NOMO-1 (cell line): ENCODE data around the gene ZSCAN5C.
"Not testable (repeated sequence)": the region's sequence is repeated elsewhere in the genome, so short reads cannot be mapped to it uniquely, and the experiment has no call there.

Experiments used
- DNase-seq, 2 experiments: peaks; one replicate each; lab custom pipeline; 2025; ENCODE audit not compliant: unreplicated experiment in 2 of 2; lab: John Stamatoyannopoulos, UW

Gene ZSCAN5C

GRCh38 chr19:56191711-56192110, 10.4 kb upstream of the ZSCAN5C start:
- no peak for DNase-seq

- DNase-seq: no peak
These were observed 8.0 kb upstream of the ZSCAN5C start for GRCh38 chr19:56193981-56194640.

DNA sequence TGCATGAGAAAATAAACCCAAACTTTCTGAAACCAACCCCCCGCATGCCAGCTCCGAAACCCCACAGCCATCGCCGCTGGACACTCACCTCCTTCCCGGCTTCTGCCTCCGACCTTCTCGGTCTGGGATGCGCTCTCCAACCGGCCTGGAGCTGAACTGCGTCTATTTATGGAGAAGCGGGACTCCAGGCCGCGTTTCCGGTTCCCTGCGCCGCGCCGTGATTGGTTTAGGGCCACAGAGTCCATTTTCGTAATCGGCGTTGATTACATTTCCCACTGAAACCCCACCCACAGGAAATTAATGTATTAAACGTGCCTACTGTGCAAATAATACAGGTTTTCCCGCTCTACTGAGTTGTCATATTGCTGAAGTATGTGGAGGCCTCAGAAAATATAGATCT, 4.4 kb upstream of the ZSCAN5C start, which contains the start of gene ZSCAN5B:
Gene ZSCAN5B (minus strand): TSS at position 138 of the 400 bp plus-strand sequence. CDS start 4,731 bp downstream, outside the sequence.
- DNase-seq: not testable (repeated sequence)

- no peak for DNase-seq
These were observed 2.4 kb upstream of the ZSCAN5C start for GRCh38 chr19:56199687-56200086.

DNA sequence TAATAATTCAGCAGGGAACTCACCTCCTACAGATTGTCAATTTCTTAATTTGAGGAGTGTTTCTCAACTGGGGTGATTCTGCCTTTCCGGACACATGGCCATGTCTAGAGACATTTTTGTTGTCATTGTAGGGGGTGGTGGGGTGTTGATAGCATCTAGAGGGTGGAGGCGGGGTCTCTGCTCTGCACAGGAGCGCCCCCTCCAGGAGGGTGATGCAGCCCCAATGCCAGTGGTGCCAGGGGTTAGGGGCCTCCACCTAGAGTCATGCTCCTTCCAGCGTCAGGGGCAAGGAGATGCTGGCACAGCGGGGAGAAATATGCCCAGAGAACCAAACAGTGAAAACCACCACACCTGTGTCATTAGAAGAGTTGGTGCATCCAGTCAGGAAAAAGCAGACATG, 5.5 kb downstream of the ZSCAN5C start:
- not testable (repeated sequence) for DNase-seq

- no peak for DNase-seq
These were observed 7.0 kb downstream of the ZSCAN5C start for GRCh38 chr19:56209091-56209490.

DNA sequence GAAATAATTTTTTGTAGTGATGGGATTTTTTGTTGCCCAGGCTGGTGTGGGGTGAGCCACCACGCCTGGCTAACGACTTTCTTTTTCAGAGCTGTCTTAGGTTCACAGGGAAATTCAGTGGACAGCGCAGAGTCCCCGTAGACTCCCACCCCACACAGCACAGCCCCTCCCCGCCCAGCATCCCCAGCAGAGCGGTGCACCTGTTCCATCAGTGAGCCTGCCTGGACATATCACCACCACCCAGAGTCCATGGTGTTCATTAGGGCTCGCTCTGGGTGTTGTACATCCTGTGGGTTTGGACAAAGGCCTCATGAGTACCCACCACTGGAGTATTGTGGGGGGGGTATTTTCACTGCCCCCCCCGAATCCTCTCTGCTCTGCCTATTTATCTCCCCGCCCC, 8.0 kb downstream of the ZSCAN5C start:
- DNase-seq: not testable (repeated sequence)

DNA sequence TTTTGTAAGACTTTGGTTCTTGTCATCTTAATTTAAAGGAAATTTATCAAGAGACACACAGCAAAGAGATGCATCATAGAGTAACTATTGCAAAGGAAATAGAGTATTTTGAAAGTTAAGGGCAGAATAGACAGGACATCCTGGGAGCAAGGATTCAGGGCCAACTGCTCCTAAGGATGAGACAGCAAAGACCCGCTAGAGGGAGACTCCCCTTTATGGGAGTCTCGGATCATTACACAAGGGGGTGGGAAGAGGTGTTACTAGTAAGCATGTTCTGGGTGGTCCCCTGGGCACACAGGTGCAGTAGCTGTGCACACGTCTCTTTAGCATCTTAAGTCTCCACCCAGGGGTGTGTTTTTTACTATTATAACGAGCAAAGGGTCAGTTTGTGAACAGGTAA, 9.6 kb downstream of the ZSCAN5C start:
- no peak for DNase-seq

- no peak for DNase-seq
These were observed 15.2 kb downstream of the ZSCAN5C start for GRCh38 chr19:56217039-56217949.

DNA sequence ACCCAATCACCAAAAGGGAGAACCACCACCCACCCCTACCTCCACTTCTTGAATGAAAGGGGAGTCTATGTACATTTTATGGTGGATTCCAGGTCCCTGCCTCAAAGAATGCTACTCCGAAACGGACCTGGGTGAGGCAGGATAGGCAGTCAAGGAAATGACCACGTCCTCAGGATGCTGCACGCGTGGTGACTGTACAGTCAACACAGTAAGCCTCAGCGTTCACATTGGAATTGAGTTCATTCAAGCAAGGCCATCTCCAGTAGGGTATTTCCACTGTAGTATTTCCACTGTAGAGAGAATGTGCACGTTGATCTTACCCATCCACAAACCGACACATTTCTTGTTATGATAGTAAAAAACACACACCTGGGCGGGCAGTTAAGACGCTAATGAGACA, 16.9 kb downstream of the ZSCAN5C start:
- no peak for DNase-seq

DNA sequence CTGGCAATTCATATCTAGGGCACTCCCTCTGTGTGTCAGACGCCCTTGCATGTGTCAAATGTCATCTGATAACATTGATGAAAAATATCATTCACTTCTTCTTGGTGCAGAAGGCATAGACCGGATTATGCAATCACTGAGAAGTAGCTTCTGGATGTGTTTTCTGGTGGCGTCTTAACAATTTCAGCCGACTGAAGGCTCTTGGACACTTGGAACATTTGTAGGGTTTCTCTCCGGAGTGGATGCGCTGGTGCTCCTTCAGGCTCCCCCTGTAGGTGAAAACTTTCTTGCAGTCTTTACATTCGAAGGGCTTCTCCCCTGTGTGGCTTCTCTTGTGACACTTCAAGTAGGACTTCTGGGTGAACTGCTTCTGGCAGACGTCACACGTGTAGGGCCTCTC, 19.4 kb downstream of the ZSCAN5C start:
- DNase-seq: not testable (repeated sequence)

DNA sequence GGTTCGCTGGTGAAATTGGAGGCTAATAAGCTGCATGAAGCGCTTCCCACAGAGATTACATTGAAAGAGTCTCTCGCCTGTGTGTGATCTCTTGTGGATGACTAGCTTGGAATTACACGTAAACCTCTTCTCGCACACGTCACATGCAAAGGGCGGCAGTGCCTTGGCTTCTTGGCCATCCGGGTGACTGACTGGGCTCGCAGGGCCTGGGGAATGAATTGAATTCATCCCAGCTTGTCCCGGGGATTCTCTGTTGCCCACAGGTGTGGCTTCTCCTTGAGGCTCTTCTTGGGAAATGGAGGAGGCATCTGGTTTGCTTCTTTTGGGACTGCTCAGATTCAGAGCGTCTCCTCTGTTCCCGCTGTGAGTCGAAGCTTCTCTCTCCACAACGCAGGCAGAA, 19.8 kb downstream of the ZSCAN5C start:
- no peak for DNase-seq

- no peak for DNase-seq
These were observed 20.8 kb downstream of the ZSCAN5C start for GRCh38 chr19:56222901-56223300.

DNA sequence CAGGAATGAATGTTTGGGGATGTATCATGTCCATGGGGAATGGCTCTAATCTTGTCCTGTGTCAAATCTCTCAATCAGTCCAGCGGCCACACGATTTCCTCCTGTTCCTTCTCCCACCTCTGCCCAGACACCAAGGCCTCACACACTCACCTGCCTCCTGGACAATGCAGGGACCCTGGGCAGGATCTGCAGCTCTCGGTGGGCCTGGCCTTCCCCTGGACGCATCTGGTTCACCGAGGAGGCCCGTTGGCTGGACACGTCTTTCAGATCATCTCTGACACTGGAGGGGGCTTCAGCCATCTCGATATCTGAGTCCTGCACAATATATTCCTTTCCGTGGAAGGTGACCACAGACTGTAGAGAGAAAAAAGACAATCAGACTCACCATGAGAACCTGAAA, 21.4 kb downstream of the ZSCAN5C start:
- no peak for DNase-seq

DNA sequence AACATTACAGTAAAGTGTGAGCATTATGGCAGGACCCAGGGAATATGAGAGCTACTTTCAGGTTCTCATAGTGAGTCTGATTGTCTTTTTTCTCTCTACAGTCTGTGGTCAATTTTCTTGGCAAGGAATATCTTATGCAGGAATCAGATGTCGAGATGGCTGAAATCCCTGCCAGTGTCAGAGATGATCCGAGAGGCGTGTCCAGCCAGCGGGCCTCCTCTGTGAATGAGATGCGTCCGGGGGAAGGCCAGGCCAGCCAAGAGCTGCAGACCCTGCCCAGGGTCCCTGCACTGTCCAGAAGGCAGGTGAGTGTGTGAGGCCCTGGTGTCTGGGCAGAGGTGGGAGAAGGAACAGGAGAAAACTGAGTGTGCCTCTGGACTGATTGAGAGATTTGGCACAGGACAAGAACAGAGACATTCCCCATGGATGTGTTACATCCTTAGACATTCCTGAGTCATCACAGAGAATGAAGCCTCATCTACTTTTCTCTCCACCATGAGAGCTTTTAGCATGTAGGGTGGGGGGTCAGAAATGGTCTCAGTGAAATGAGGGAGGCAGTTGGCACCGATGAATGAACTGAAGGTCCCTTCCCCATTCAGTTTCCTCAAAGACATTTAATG, 43.2 kb downstream of the ZSCAN5C start:
- no peak for DNase-seq

DNA sequence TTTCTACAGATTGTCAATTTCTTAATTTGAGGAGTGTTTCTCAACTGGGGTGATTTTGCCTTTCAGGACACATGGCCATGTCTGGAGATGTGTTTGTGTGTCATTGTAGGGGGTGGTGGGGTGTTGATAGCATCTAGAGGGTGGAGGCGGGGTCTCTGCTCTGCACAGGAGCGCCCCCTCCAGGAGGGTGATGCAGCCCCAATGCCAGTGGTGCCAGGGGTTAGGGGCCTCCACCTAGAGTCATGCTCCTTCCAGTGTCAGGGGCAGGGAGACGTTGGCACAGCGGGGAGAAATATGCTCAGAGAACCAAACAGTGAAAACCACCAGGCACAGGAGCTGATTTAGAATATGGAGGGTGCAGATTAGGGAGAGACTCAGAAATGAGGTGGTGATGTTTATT, 43.7 kb downstream of the ZSCAN5C start:
- not testable (repeated sequence) for DNase-seq

GRCh38 chr19:56248736-56249338, 46.8 kb downstream of the ZSCAN5C start:
- DNase-seq: not testable (repeated sequence)

- peak; percentile 12 to 27 for DNase-seq
These were observed 50.8 kb downstream of the ZSCAN5C start for GRCh38 chr19:56252699-56253422.

DNA sequence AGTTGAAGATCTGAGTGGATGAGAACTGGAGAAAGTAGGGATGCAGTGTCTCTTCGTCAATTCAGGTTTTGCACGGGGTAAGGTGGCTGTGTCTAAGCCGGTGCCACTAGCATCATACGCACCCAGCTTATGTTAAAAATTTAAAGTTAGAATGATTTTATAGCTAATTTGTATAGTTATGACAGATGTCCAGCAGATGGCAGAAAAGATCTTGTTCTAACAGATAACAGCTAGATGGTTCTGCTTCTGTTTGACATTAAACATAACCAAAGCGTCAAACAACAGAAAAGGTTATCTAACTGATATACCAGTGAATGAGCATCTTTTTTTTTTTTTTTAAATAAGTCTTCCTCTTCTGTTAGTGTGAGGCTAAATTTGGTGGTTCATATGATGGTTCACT, 51.7 kb downstream of the ZSCAN5C start:
- peak; percentile 9 to 75 for DNase-seq

DNA sequence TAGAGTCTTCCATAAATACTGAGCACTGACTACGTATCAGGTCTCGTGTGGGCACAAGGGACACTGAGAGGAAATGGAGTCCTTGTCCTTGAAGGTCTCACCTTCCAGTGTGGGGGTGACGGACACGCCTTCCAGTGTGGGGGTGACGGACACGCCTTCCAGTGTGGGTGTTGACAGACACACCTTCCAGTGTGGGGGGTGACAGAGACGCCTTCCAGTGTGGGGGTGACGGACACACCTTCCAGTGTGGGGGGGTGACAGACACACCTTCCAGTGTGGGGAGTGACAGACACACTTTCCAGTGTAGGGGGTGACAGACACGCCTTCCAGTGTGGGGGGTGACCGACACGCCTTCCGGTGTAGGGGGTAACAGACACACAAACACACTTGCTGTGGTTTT, 56.2 kb downstream of the ZSCAN5C start:
- no peak for DNase-seq
